H1 (cell line): ENCODE results near the gene RBM26. TPM values are rescaled to one million over a fixed set of nuclear protein-coding genes. Genes with fewer than 3 reads are reported as not detected.

Experiments
- CTCF ChIA-PET: fragments of 300-600 bp; sonication (Branson Sonifier 250); formaldehyde crosslinking; loops from one replicate; lab custom pipeline; 2021; ENCODE audit not compliant: partially characterized antibody; lab: Charles Lee
- POLR2A ChIA-PET: fragments of 300-600 bp; sonication (Branson Sonifier 250); formaldehyde crosslinking; loops from one replicate; lab custom pipeline; 2021; ENCODE audit warnings: inconsistent platforms; ENCODE audit not compliant: partially characterized antibody; lab: Charles Lee
- DNase-seq, 2 experiments: peaks; one replicate each; pipeline versions ENCODE4 v3.0.0 to v3.0.0-alpha.2; 2010 to 2022; ENCODE audit warnings: low spot score in 2 of 2, low read depth in 1 of 2, mixed read lengths in 1 of 2
- FAIRE-seq: peaks from 2 replicates; lab custom pipeline; 2011; peaks lifted over from hg19 to GRCh38; lab: Jason Lieb, UNC
- H2AFZ ChIP-seq: 2 replicates; pipeline ENCODE4 v1.8.1; 2012; ENCODE audit warnings: low read length, inconsistent platforms
- H2AK5ac ChIP-seq: 2 replicates; pipeline ENCODE4 v1.6.1; 2013; ENCODE audit warnings: low read depth, low read length
- H2BK120ac ChIP-seq: replicated peaks from 2 replicates; pipeline ENCODE3; 2013; ENCODE audit warnings: low read depth, low read length, inconsistent platforms
- H2BK12ac ChIP-seq: 2 replicates; pipeline ENCODE4 v1.6.1; 2013; ENCODE audit warnings: low read depth, low read length
- H2BK15ac ChIP-seq: 2 replicates; pipeline ENCODE4 v1.6.1; 2013; ENCODE audit warnings: low read length
- H2BK20ac ChIP-seq: 2 replicates; pipeline ENCODE4 v1.6.1; 2013; ENCODE audit warnings: low read length
- H2BK5ac ChIP-seq: 2 replicates; pipeline ENCODE4 v1.6.1; 2013; ENCODE audit warnings: low read depth, low read length
- H3K14ac ChIP-seq: 2 replicates; pipeline ENCODE4 v1.6.1; 2013; ENCODE audit warnings: inconsistent platforms; ENCODE audit not compliant: insufficient read length
- H3K18ac ChIP-seq: 2 replicates; pipeline ENCODE4 v1.6.1; 2013; ENCODE audit warnings: low read length; ENCODE audit errors: extremely low read depth
- H3K23ac ChIP-seq: 2 replicates; pipeline ENCODE4 v1.6.1; 2013; ENCODE audit warnings: inconsistent platforms; ENCODE audit not compliant: insufficient read length
- H3K23me2 ChIP-seq: 2 replicates; pipeline ENCODE4 v1.6.1; 2013; ENCODE audit warnings: low read depth, low read length
- H3K27ac ChIP-seq: 2 replicates; pipeline ENCODE4 v1.6.1; 2011; ENCODE audit warnings: low read depth, low read length, inconsistent platforms
- H3K27me3 ChIP-seq, 4 experiments: replicated peaks in 1 of 4; 1 replicate in 1 of 4; 2 replicates in 3 of 4; pipeline versions ENCODE4 v1.6.1 to v1.8.1; 2011 to 2013; ENCODE audit warnings: low read length in 3 of 4, mild to moderate bottlenecking in 3 of 4, inconsistent platforms in 2 of 4, mixed read lengths in 2 of 4, moderate library complexity in 1 of 4; ENCODE audit not compliant: control insufficient read depth in 3 of 4, insufficient read depth in 3 of 4; ENCODE audit errors: extremely low read depth in 1 of 4
- H3K36me3 ChIP-seq, 4 experiments: 2 replicates each; pipeline versions ENCODE4 v1.6.1 to v1.8.1; 2011 to 2013; ENCODE audit warnings: mild to moderate bottlenecking in 4 of 4, low read length in 3 of 4, moderate library complexity in 2 of 4, control low read depth in 1 of 4, inconsistent platforms in 1 of 4; ENCODE audit not compliant: insufficient read depth in 4 of 4, control insufficient read depth in 2 of 4
- H3K4ac ChIP-seq: replicated peaks from 2 replicates; pipeline ENCODE3; 2013; ENCODE audit warnings: low read length, low read depth, mixed read lengths, inconsistent platforms; ENCODE audit not compliant: insufficient read length
- H3K4me1 ChIP-seq, 4 experiments: replicated peaks in 1 of 4; 1 replicate in 1 of 4; 2 replicates in 3 of 4; pipeline versions ENCODE4 v1.6.1 to v1.8.1; 2011 to 2013; ENCODE audit warnings: low read length in 3 of 4, inconsistent platforms in 2 of 4, mixed read lengths in 1 of 4; ENCODE audit not compliant: insufficient read depth in 4 of 4, control insufficient read depth in 3 of 4
- H3K4me2 ChIP-seq, 2 experiments: 2 replicates each; pipeline versions ENCODE4 v1.6.1 to v1.8.1; 2011 to 2013; ENCODE audit warnings: low read depth in 2 of 2, low read length in 2 of 2, control low read depth in 1 of 2, inconsistent platforms in 1 of 2, mild to moderate bottlenecking in 1 of 2; ENCODE audit not compliant: insufficient read depth in 1 of 2
- H3K4me3 ChIP-seq, 4 experiments: fragments of 200-600, 300-600 bp in 1 of 4; sonication (generic), shearing (Covaris generic), sonication (Bioruptor Twin) in 1 of 4; 2 replicates each; pipeline versions ENCODE4 v1.5.1 to v1.8.1; 2011 to 2016; ENCODE audit warnings: low read length in 4 of 4, low read depth in 3 of 4, control low read depth in 2 of 4, inconsistent platforms in 2 of 4, mild to moderate bottlenecking in 2 of 4, mixed read lengths in 1 of 4, moderate library complexity in 1 of 4; ENCODE audit not compliant: insufficient read depth in 2 of 4; ENCODE audit errors: extremely low read depth in 1 of 4
- H3K56ac ChIP-seq: replicated peaks from 2 replicates; pipeline ENCODE3; 2013; ENCODE audit warnings: low read depth, mild to moderate bottlenecking, mixed read lengths, low read length, inconsistent platforms; ENCODE audit not compliant: insufficient read length
- H3K79me1 ChIP-seq: 2 replicates; pipeline ENCODE4 v1.6.1; 2013; ENCODE audit warnings: low read depth, low read length, control low read depth
- H3K79me2 ChIP-seq, 2 experiments: 2 replicates each; pipeline versions ENCODE4 v1.6.1 to v1.8.1; 2012 to 2013; ENCODE audit warnings: low read length in 2 of 2, mild to moderate bottlenecking in 2 of 2, inconsistent platforms in 1 of 2; ENCODE audit not compliant: insufficient read depth in 2 of 2, control insufficient read depth in 1 of 2
- H3K9ac ChIP-seq, 4 experiments: replicated peaks in 1 of 4; 1 replicate in 1 of 4; 2 replicates in 3 of 4; pipeline versions ENCODE4 v1.6.1 to v1.8.1; 2011 to 2013; ENCODE audit warnings: low read depth in 3 of 4, low read length in 3 of 4, control low read depth in 2 of 4, mild to moderate bottlenecking in 2 of 4, moderate library complexity in 2 of 4, inconsistent platforms in 1 of 4; ENCODE audit errors: extremely low read depth in 1 of 4
- H3K9me3 ChIP-seq, 2 experiments: 2 replicates each; pipeline versions ENCODE4 v1.6.1 to v1.8.1; 2012 to 2013; ENCODE audit warnings: mild to moderate bottlenecking in 2 of 2, moderate library complexity in 2 of 2, control low read depth in 1 of 2, inconsistent platforms in 1 of 2, low read depth in 1 of 2, low read length in 1 of 2, mixed read lengths in 1 of 2; ENCODE audit not compliant: insufficient read depth in 2 of 2
- H4K20me1 ChIP-seq, 2 experiments: replicated peaks in 1 of 2; 2 replicates each; pipeline versions ENCODE3 to v1.8.1; 2011 to 2013; ENCODE audit warnings: inconsistent platforms in 2 of 2, low read length in 2 of 2, mild to moderate bottlenecking in 1 of 2; ENCODE audit not compliant: insufficient read depth in 2 of 2, control insufficient read depth in 1 of 2
- H4K5ac ChIP-seq: 2 replicates; pipeline ENCODE4 v1.6.1; 2013; ENCODE audit warnings: low read length, low read depth, mixed read lengths, inconsistent platforms; ENCODE audit not compliant: insufficient read length
- H4K8ac ChIP-seq: 2 replicates; pipeline ENCODE4 v1.8.0; 2013; ENCODE audit warnings: mild to moderate bottlenecking, moderate library complexity, low read length, inconsistent platforms; ENCODE audit not compliant: insufficient read depth; ENCODE audit errors: extremely low read depth
- H4K91ac ChIP-seq: replicated peaks from 2 replicates; pipeline ENCODE3; 2013; ENCODE audit warnings: low read length, mixed read lengths, inconsistent platforms; ENCODE audit not compliant: insufficient read length
- CHD1 ChIP-seq: IDR thresholded peaks from 2 replicates; pipeline ENCODE4 v1.6.1; 2012; ENCODE audit warnings: low read depth, low read length, improper control_type of control experiment
- CTCF ChIP-seq, 3 experiments: IDR thresholded peaks; 1 replicate in 2 of 3; 2 replicates in 1 of 3; pipeline versions ENCODE4 v1.5.1 to v1.6.1; 2011; ENCODE audit warnings: low read length in 3 of 3, mild to moderate bottlenecking in 3 of 3, inconsistent platforms in 2 of 3, low read depth in 1 of 3, moderate library complexity in 1 of 3; ENCODE audit not compliant: insufficient read depth in 1 of 3; ENCODE audit errors: control extremely low read depth in 1 of 3
- WGBS, 2 experiments: shearing (Covaris generic) in 1 of 2; methylation state at CpG; one replicate each; pipeline versions ENCODE4 v1.1.6 to v1.1.7; 2013 to 2015; ENCODE audit warnings: low lambda C conversion rate in 2 of 2, mixed read lengths in 2 of 2, inconsistent platforms in 1 of 2, low coverage in 1 of 2, missing lambda C conversion rate in 1 of 2; ENCODE audit not compliant: insufficient replicate concordance in 2 of 2, insufficient coverage in 1 of 2, insufficient read length in 1 of 2; ENCODE audit errors: extremely low coverage in 1 of 2, missing lambda C conversion rate in 1 of 2; 5-methylcytosine and 5-hydroxymethylcytosine counted together
- polyA plus RNA-seq, 7 experiments: library from polyadenylated mRNA; depleted of rRNA in 3 of 7; stranded (reverse) in 5 of 7; unstranded in 2 of 7; fragments of >200 nt in 5 of 7; fragments of 200-250 nt in 2 of 7; gene quantifications; 1 replicate in 5 of 7; 2 replicates in 1 of 7; 4 replicates in 1 of 7; pipeline versions ENCODE4 v1.2.1 to v1.2.3, GENCODE V29; 2011 to 2013; ENCODE audit warnings: missing spikeins in 2 of 7, mixed read lengths in 2 of 7
- total RNA-seq: library from RNA; stranded (reverse); fragmentation: NEBNext Ultra II Directional; extraction: Animal tissue kit (Norgen Biotek cat#: 25700); gene quantifications from 2 replicates; pipeline ENCODE4 v1.2.1, GENCODE V29; 2021

The RBM26 gene
- total and polyA plus RNA-seq, 2 of the 8 experiments (the other 6 are each of a cell fraction or from before 2014, with no cell fraction given), result 20.3 to 65.5 TPM

GRCh38 chr13:79320433-79320832 is 85.6 kb downstream of the RBM26 start:
- Histone ChIP-seq H2AK5ac (no peak overlapping the region), H3K23me2 (no peaks in the 10 kb centered on the region), H2BK15ac (no peak overlapping the region), H4K8ac (no peak overlapping the region; the same call in 1 of the 2 replicates), H4K20me1 (peaks cover 1 to 2% of the 10 kb centered on the region in 2 experiments), H3K27me3 (no peaks in the 10 kb centered on the region), H3K9me3 (no peaks in the 10 kb centered on the region), H2BK5ac (no peak overlapping the region), H3K79me1 (no peaks in the 10 kb centered on the region), H3K23ac (no peak overlapping the region), H3K56ac (no peak overlapping the region), H2BK12ac (no peak overlapping the region), H3K4me3 (no peak overlapping the region), H3K18ac (no peak overlapping the region), H3K27ac (no peak overlapping the region), H3K79me2 (no peaks in the 10 kb centered on the region), H4K5ac (no peak overlapping the region), H3K4ac (no peak overlapping the region), H3K4me1 (no peaks in the 10 kb centered on the region), H3K36me3 (peaks cover 0 to 50% (median 5%) of the 10 kb centered on the region in 4 experiments; a peak in 6 of 8 replicates), H3K9ac (no peak overlapping the region), H3K14ac (no peak overlapping the region), H2BK120ac (no peak overlapping the region), H2AFZ (no peak overlapping the region), H2BK20ac (no peak overlapping the region), H3K4me2 (no peak overlapping the region), H4K91ac (no peak overlapping the region)
- 87% methylated on average over 1 of the region's 1 CpG; no CpG with 5 or more reads in 1 of the 2 experiments for WGBS, 2 experiments
- ChIA-PET POLR2A (no interaction called here), CTCF (no interaction called here)
- no peak for DNase-seq
- TF ChIP-seq CTCF (IDR thresholded peaks at IDR 0.05; ENCODE audit: control extremely low read depth in 1 of 3, insufficient read depth in 1 of 3, low read depth in 1 of 3, low read length in 3 of 3) (no peak), CHD1 (no peak)
- FAIRE-seq, result no peak
